ENCODE measurements around the gene PDE8B.

PDE8B gene

DNA sequence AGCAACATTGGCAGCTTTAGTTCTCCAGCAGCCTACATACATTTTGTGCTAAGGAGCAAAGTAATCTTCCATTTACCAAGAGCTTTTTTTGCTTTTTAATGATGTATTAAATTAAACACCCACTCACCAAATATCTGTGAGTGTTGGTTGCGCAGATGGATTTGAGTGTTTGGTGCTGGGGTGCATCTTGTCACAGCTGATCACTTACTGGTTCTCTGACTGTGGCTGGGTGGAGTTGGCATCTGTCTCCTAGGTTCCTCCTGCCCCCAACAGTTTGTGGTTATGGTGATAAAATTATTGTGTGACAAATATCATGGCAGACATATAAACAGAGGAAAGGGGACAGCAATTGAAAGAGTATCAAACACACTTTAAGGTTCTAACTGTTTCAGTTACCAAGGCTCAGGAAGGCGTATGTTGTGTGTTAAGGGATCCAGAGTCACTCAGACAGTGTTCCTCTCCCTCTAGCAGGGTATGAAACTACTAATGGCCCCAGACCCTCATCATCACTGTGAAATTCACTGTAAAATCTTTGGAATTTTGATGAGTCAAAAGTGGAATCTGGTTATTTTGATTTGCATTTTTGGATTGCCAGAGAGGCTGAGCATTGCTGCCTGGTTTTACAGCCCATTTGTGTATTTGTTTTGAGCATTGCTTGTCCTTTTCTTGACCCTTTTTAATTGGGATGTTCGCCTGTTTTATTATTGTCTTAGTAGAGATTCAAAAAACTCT, 81.7 kb downstream of the PDE8B start:
- no peak for DNase-seq

DNA sequence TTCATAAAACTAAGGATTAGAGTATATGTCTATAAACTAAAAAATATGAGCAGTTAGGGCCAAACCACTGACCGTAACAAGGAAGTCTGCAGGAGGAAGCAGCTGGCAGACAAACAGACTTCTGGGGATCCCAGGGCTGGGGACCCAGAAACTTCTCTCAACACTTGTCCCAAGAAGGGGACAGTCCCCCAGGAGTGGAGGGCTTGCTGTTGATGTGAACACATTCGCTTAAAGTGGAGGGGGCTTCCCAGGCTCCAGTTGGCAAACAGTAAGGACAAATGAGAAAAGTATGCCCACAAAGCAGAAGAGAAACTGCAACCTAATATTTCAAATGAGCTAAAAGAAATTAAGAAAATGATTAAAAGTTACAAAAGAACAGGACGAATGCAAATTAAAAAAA, 83.7 kb downstream of the PDE8B start:
- peak; percentile 75 for DNase-seq

DNA sequence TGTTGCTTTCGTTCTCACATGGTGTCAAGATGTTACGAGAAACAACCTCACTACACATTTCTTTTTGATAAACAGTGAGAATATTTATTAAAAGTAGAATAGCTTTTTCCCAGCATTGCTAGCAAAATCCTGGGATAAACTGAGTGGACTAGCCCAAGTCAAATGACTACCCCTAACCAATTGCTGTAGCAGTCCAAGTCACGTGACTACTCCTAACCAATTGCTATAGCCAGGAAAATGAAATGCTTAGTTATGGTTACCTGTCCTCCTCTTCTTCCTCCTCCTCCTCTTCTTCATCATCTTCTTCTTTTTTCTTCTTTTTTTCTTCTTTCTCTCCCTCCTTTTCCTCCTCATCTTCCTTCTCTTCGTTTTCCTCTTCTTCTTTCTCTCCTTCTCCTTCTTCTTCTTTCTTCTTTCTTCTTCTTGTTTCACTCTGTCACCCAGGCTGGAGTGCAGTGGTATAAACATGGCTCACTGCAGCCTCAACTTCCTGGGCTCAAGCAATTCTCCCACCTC, 85.4 kb downstream of the PDE8B start:
- DNase-seq = no peak

- no peak for DNase-seq
These were observed 87.7 kb downstream of the PDE8B start for GRCh38 chr5:77298146-77298545.

GRCh38 chr5:77300451-77300850, 90.0 kb downstream of the PDE8B start:
- DNase-seq = no peak

DNA sequence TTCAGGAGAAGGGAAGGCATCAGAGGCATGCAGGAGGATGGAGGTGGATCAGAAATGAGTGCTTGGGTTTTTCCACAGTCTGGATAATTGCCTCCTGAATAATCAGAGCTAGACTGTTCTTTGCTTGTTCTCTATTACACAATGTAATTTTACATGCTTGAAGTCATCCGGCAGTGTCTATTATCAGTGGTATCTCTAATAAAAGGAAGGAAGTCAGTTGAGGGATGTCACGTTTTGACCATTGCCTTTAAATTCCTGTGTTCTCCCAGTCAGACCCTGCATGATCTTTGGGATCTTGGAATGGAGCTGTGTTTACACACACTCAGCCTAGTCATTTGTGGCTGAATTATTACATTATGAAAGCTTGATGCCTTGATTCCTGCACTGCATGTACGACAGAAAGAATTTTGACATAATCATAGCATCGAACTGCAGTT, 91.0 kb downstream of the PDE8B start:
- no peak for DNase-seq

DNA sequence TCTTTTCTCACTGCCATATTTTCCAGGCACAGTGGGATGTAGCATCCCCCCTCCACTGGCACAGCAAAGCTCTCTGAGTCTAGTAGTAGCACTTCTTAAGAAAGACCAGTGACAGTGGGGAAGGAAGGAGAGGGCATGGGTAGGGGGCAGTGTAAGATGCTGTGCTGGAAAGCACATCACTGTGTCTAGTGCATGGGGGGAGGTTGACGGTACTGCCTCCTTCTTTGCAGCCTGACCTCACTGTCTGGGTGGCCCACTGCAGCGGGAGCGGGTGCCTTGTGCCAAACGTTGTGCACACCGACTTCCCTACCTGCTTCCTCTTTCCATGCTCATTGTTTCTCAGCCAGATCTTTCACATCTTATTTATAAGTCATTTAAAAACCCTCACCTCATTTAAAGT, 91.8 kb downstream of the PDE8B start:
- peak; percentile 7 for DNase-seq

DNA sequence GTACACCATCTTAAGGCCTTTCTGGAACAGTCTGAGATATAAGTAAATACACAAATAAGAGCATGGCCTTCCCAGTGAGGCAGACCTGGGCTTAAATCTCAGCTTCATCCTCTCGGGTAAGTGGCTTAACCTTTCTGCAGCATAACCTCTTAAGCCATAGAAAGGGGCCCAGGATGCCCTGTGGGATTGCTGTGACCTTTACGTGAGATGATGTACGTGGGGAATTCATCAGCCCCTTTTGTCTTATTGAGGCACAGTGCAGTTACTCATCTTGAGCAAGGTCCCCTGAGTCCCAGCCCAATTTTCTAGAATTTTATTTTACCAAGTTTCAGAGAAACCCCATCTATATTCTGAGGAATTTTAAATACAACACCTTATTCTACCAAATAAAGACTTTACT, 92.2 kb downstream of the PDE8B start:
- no peak for DNase-seq

GRCh38 chr5:77304388-77304787, 93.9 kb downstream of the PDE8B start:
- DNase-seq = no peak

- DNase-seq = no peak
These were observed 94.9 kb downstream of the PDE8B start for GRCh38 chr5:77305222-77305846.

- no peak for DNase-seq
These were observed 95.5 kb downstream of the PDE8B start for GRCh38 chr5:77305956-77306355.

DNA sequence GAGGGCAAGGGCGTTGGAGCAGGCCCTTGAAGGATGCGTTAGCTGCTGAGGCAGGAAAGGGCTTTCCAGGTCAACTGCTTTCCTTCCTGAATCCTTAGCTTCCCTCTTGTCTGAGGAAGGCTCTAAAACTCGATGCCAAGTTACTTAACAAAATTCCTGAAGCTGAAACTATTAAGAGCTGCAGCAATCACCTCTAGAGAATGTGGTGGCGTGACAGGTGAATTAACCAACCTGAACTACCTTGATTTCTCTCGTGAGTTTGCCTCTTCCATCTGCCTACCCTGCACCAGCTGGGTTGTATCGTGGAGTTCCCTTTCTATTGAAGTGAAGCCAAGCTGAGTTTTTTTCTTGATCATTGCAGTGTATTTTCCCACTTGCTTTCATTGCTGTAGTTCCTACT, 96.1 kb downstream of the PDE8B start:
- no peak for DNase-seq

GRCh38 chr5:77308154-77308960, 97.9 kb downstream of the PDE8B start:
- no peak for DNase-seq

GRCh38 chr5:77309140-77309539, 98.7 kb downstream of the PDE8B start:
- no peak for DNase-seq

- DNase-seq = no peak
These were observed 100.2 kb downstream of the PDE8B start for GRCh38 chr5:77310494-77311213.

- DNase-seq = no peak
These were observed 100.7 kb downstream of the PDE8B start for GRCh38 chr5:77311214-77311571.

- DNase-seq = peak; percentile 52
These were observed 101.9 kb downstream of the PDE8B start for GRCh38 chr5:77312413-77312812.

GRCh38 chr5:77316871-77317661, 106.6 kb downstream of the PDE8B start:
- DNase-seq = no peak

- DNase-seq = no peak
These were observed 107.6 kb downstream of the PDE8B start for GRCh38 chr5:77318060-77318459.

- DNase-seq = no peak
These were observed 108.8 kb downstream of the PDE8B start for GRCh38 chr5:77319117-77319804.

DNA sequence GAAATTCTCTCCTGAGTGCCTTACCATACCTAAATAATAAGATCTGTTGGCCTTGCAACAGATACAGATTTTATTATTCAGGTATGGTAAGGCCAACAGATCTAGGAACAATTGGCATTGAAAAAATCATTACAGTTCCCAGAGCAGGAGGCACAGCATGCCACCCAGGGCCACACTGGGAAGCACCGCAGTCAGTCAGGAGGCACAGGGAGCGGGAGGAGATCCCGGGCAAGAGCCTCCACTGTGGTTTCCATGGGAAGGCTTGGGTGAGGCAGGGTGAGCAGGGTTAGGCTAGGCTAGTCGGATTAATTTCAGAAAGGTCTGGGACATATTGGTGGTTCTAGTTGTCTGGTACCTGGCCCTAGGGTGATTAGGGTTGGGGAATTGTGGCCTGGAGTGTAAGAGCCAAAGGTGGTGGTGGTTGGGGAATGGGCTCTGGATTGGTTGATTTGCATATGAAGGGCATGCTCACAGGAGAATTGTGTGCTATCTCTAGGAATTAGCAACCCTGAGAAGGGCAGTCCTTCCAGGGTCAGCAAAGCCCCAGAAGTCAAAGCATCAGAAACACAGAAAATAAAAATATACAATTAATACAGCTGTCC, 111.4 kb downstream of the PDE8B start:
- no peak for DNase-seq

Measured in inflammatory macrophage treated with lipopolysaccharide for 4 hours (primary cell).